MCF 10A (cell line): Measurements from ENCODE around the gene TBC1D17. TPM values are rescaled to one million over a fixed set of nuclear protein-coding genes. Genes with fewer than 3 reads are reported as not detected.

Experiments
- BruUV-seq: library from RNA; stranded (reverse); fragments of 400-500 nt; replicated peaks from 2 replicates; lab custom pipeline; 2021; lab: Mats Ljungman, UMichigan
- CTCF ChIA-PET: fragments of 300-600 bp; sonication (Branson Sonifier 250); formaldehyde crosslinking; extraction: SDS; loops from one replicate; lab custom pipeline; 2021; ENCODE audit warnings: antibody characterized with exemption, inconsistent platforms; lab: Yijun Ruan, JAX
- POLR2A ChIA-PET: fragments of 300-600, 350-650 bp; sonication (Branson Sonifier 250); formaldehyde crosslinking; extraction: SDS; loops from one replicate; lab custom pipeline; 2020; ENCODE audit warnings: antibody characterized with exemption, inconsistent platforms; lab: Yijun Ruan, JAX
- DNase-seq: peaks from one replicate; pipeline ENCODE4 v3.0.0-alpha.2; 2018; ENCODE audit not compliant: unreplicated experiment
- H3K27ac Mint-ChIP-seq: one replicate; pipeline ENCODE4 v1.8.0; 2022; ENCODE audit warnings: mild to moderate bottlenecking, low read depth, mixed read lengths; ENCODE audit not compliant: unreplicated experiment
- H3K27me3 Mint-ChIP-seq: one replicate; pipeline ENCODE4 v1.8.0; 2022; ENCODE audit warnings: mixed read lengths; ENCODE audit not compliant: insufficient read depth, unreplicated experiment
- H3K36me3 Mint-ChIP-seq: one replicate; pipeline ENCODE4 v1.8.0; 2022; ENCODE audit warnings: mild to moderate bottlenecking, moderate library complexity, mixed read lengths; ENCODE audit not compliant: insufficient read depth, unreplicated experiment
- H3K4me1 Mint-ChIP-seq: one replicate; pipeline ENCODE4 v1.8.0; 2022; ENCODE audit warnings: mixed read lengths; ENCODE audit not compliant: insufficient read depth, unreplicated experiment
- H3K4me3 Mint-ChIP-seq: one replicate; pipeline ENCODE4 v1.8.0; 2022; ENCODE audit warnings: mild to moderate bottlenecking, moderate library complexity, mixed read lengths; ENCODE audit not compliant: unreplicated experiment
- H3K9me3 Mint-ChIP-seq: one replicate; pipeline ENCODE4 v1.8.0; 2022; ENCODE audit warnings: mixed read lengths; ENCODE audit not compliant: unreplicated experiment
- intact Hi-C: fragments of 100-400 bp; cut with micrococcal nuclease; formaldehyde crosslinking; loops from 2 replicates; pipeline ENCODE4 v1.14.1; 2022
- total RNA-seq: library from RNA; stranded (reverse); gene quantifications from 2 replicates; pipeline ENCODE4 v1.2.3, GENCODE V29; 2022
- TF ChIP-seq, protein P1 (sequence below): fragments of 200-600 bp; IDR thresholded peaks from one replicate; pipeline ENCODE4 v1.8.0; 2022; ENCODE audit warnings: antibody characterized with exemption, mild to moderate bottlenecking; ENCODE audit not compliant: unreplicated experiment

TBC1D17 gene
- total RNA-seq, 1 experiment from 2014 or later = 25.5 TPM

DNA sequence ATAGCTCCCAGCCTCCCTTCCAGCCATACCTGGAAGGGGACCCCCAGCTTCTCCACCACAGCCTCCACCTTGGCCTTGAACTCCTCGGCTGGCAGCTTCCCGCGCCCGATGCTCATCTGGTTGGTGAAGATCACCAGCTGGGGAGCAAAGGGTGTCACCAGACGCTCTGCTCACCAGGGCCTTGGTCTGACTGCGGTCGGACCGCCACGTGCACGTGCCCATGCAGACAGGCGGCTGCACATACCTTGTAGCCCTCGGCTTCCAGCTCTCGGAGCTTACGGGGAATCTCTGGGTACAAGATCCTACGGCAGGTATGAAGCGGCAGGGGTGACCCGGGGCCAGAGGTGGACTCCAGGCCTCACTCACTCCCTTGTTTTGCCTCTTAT lies 13.6 kb upstream of the TBC1D17 start:
- Mint-ChIP-seq H3K27me3 (no peaks in the 10 kb centered on the region), H3K9me3 (no peaks in the 10 kb centered on the region), H3K4me3 (no peak overlapping the region), H3K27ac (no peak overlapping the region), H3K36me3 (peaks cover 69% of the 10 kb centered on the region), H3K4me1 (peaks cover 5% of the 10 kb centered on the region)
- ChIA-PET CTCF (interaction anchor here (0.7 to 1.1 kb wide), 2 partner anchors 15 to 1382 kb away, joined by 3 read pairs; no protein-coding TSS in a partner anchor), POLR2A (interaction anchor here (0.6 to 6.7 kb wide), 6 partner anchors 12 to 188 kb away, joined by 3 to 78 read pairs (median 6); partner anchors contain the start of genes AKT1S1, PTOV1 and TBC1D17)
- intact Hi-C loops = no loop called here
- no peak for DNase-seq
- TF ChIP-seq, protein P1, sequence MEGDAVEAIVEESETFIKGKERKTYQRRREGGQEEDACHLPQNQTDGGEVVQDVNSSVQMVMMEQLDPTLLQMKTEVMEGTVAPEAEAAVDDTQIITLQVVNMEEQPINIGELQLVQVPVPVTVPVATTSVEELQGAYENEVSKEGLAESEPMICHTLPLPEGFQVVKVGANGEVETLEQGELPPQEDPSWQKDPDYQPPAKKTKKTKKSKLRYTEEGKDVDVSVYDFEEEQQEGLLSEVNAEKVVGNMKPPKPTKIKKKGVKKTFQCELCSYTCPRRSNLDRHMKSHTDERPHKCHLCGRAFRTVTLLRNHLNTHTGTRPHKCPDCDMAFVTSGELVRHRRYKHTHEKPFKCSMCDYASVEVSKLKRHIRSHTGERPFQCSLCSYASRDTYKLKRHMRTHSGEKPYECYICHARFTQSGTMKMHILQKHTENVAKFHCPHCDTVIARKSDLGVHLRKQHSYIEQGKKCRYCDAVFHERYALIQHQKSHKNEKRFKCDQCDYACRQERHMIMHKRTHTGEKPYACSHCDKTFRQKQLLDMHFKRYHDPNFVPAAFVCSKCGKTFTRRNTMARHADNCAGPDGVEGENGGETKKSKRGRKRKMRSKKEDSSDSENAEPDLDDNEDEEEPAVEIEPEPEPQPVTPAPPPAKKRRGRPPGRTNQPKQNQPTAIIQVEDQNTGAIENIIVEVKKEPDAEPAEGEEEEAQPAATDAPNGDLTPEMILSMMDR = no peak
- BruUV-seq = no TSS peak

DNA sequence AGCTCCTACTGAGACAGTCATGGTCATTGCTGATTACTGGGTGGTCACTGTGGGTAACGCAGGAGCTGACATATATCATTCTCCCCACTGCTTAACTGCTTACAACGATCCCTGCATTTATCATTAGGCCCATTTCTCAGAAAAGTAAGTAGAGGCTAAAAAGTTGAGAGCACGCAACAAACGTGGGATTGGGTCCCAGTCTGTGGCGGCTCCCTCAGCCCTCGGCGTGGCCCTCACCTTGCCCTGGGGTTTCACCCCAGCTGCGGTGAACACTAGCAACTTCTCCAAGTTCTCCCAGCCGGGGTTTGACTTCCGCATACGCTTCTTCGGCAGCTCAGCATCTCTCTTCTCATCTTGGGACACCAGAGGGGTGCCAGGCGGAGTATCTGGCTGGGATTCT lies 12.6 kb upstream of the TBC1D17 start:
- intact Hi-C loops = loop anchor here (5.0 kb wide), 1 partner anchor 48 kb away; the partner anchor contains the start of gene MED25
- no peaks in the 10 kb centered on the region for H3K9me3 Mint-ChIP-seq
- BruUV-seq = no TSS peak
- no peak for DNase-seq
- TF ChIP-seq, protein P1 = no peak
- H3K27ac Mint-ChIP-seq = no peak overlapping the region
- POLR2A ChIA-PET = interaction anchor here (0.6 to 6.7 kb wide), 8 partner anchors 12 to 225 kb away, joined by 3 to 78 read pairs (median 4); partner anchors contain the start of genes AKT1S1, PTOV1, RRAS and TBC1D17
- peaks cover 5% of the 10 kb centered on the region for H3K4me1 Mint-ChIP-seq
- CTCF ChIA-PET = interaction anchor here (0.7 to 1.0 kb wide), 2 partner anchors 18 to 362 kb away, joined by 3 read pairs; no protein-coding TSS in a partner anchor
- no peak overlapping the region for H3K4me3 Mint-ChIP-seq
- H3K36me3 Mint-ChIP-seq = peaks cover 61% of the 10 kb centered on the region
- H3K27me3 Mint-ChIP-seq = no peaks in the 10 kb centered on the region

DNA sequence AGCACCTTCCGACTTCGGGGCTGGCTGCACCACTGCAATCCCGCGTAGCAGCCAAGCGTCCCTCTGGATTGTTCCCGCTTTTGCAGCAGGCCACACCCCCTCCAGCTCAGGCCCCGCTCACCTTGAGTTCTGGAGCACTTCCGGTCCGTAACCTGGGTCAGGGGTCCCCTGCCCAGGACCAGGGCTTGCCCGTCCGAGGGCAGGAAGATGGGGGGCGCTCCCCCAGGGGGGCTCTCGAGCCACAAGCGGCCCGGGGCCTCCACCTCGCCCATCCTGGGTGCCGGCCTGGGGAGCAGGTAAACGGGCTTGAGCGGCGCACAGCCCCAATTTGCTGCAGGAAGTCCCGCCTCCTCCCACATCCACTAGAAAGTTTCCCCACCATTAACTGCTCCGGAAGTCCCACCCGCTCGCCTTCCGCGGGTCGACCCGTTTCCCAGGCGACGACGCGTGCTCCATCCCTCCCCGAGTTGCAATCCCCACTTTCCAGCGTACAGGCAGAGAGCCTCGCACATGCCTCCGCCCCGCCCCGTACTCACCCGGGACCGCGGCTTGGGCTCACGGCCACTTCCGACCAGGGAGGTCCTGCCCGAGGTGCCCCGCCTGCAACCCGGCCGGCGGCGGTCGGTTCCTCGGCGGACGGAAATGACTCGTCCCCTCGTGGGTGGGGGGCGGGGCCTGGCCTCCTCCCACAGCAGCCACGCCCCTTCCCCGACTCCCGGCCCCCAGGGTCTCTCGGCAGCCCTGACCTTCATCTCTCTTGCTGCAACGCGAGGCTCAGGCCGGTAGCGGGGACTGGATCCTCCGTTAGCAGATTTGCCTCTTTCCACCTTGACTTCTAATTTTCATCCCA lies 10.3 kb upstream of the TBC1D17 start, which contains the start of gene PNKP:
PNKP (minus strand) TSS at position 644 of the 850 bp plus-strand sequence; CDS start at position 272, 372 bp downstream.
- TF ChIP-seq, protein P1 = no peak
- H3K27me3 Mint-ChIP-seq = no peaks in the 10 kb centered on the region
- H3K27ac Mint-ChIP-seq = peak within 1 kb of the TSS; percentile 96
- intact Hi-C loops = loop anchor here (5.0 kb wide), 1 partner anchor 50 kb away; the partner anchor contains the start of gene MED25
- peak; percentile 93 for DNase-seq
- POLR2A ChIA-PET = interaction anchor here (0.6 to 6.7 kb wide), 19 partner anchors 8 to 1079 kb away, joined by 3 to 78 read pairs (median 5); partner anchors contain the start of genes AKT1S1, AP2A1, ATF5 and FUZ
- peaks cover 5% of the 10 kb centered on the region for H3K4me1 Mint-ChIP-seq
- H3K36me3 Mint-ChIP-seq = peaks cover 58% of the 10 kb centered on the region
- no peak within 1 kb of the TSS for H3K4me3 Mint-ChIP-seq
- CTCF ChIA-PET = interaction anchor here (0.7 kb wide), 1 partner anchor 9 kb away, joined by 3 read pairs; no protein-coding TSS in a partner anchor
- no peaks in the 10 kb centered on the region for H3K9me3 Mint-ChIP-seq
- no TSS peak for BruUV-seq
